ENCODE data around the gene GJD4.

Gene GJD4

DNA sequence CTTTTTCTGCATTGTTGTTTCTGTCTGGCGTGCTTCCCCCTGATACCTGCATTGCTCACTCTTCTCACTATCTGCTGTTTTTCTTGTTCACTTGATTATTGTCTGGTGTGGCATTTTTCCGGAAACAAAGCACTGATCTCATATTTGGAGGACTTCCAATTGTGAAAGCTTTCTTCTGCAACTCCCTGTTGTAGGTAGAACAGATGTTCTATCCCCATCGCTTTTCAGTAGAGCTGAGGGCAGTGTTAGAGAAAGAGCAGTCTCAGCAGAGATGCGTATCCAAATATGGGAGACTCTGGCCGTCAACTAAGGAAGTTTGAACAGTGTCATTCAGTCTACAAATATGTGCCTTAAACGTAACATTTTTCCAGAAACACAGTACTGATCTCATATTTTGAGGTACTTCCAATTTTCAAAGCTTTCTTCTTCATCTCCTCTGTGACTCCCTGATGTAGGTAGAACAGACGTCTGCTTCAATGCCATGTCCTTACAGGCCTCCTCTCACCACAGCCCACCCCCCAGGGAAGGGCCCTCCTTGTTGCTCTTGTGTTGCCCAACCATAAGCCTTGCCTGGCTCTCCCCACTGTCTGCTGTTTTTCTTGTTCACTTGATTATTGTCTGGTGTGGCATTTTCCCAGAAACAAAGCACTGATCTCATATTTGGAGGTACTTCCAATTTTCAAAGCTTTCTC is 27.1 kb upstream of the GJD4 start:
- Histone ChIP-seq H3K4me3 (no peak overlapping the region), H3K27ac (no peak overlapping the region)
- DNase-seq (ENCODE audit: low spot score) = no peak
- TF ChIP-seq, protein P1, sequence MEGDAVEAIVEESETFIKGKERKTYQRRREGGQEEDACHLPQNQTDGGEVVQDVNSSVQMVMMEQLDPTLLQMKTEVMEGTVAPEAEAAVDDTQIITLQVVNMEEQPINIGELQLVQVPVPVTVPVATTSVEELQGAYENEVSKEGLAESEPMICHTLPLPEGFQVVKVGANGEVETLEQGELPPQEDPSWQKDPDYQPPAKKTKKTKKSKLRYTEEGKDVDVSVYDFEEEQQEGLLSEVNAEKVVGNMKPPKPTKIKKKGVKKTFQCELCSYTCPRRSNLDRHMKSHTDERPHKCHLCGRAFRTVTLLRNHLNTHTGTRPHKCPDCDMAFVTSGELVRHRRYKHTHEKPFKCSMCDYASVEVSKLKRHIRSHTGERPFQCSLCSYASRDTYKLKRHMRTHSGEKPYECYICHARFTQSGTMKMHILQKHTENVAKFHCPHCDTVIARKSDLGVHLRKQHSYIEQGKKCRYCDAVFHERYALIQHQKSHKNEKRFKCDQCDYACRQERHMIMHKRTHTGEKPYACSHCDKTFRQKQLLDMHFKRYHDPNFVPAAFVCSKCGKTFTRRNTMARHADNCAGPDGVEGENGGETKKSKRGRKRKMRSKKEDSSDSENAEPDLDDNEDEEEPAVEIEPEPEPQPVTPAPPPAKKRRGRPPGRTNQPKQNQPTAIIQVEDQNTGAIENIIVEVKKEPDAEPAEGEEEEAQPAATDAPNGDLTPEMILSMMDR (IDR thresholded peaks at IDR 0.05) = no peak

DNA sequence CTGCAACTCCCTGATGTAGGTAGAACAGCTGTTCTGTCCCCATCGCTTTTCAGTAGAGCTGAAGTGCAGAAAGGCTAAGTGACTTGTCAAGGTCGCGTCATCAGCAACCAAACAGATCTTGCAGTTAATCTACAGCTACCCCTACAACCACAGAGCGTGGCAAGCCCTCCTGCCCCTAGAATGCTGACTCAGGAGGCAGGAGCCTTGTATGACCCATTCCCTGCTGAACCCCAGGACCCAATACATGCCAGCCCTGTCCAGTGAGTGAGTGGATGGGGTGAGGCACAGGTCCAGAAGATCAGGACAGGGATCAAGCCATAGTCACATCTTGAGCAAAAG is 26.6 kb upstream of the GJD4 start:
- DNase-seq (ENCODE audit: low spot score) = no peak
- Histone ChIP-seq H3K27ac (no peak overlapping the region), H3K4me3 (no peak overlapping the region)
- TF ChIP-seq, protein P1 (IDR thresholded peaks at IDR 0.05) = no peak

DNA sequence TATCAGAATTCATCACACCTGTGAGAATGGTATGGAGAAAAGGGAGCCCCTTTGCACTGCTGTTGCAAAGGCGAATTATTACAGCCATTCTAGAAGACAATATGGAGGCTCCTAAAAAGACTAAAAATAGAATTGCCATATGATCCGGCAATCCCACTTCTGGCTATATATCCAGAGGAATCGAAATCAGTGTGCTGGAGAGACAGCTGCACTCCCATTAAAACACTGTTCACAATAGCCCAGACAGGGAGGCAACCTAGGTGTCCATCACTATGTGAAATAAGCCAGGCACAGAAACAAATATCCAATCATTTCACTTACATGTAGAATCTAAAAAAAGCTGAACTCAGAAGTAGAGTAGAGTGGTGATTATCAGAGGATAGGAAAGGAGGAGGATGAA is 26.0 kb upstream of the GJD4 start:
- no peak for DNase-seq (ENCODE audit: low spot score)
- Histone ChIP-seq H3K27ac (no peak overlapping the region), H3K4me3 (no peak overlapping the region)
- TF ChIP-seq, protein P1 (IDR thresholded peaks at IDR 0.05) = no peak

DNA sequence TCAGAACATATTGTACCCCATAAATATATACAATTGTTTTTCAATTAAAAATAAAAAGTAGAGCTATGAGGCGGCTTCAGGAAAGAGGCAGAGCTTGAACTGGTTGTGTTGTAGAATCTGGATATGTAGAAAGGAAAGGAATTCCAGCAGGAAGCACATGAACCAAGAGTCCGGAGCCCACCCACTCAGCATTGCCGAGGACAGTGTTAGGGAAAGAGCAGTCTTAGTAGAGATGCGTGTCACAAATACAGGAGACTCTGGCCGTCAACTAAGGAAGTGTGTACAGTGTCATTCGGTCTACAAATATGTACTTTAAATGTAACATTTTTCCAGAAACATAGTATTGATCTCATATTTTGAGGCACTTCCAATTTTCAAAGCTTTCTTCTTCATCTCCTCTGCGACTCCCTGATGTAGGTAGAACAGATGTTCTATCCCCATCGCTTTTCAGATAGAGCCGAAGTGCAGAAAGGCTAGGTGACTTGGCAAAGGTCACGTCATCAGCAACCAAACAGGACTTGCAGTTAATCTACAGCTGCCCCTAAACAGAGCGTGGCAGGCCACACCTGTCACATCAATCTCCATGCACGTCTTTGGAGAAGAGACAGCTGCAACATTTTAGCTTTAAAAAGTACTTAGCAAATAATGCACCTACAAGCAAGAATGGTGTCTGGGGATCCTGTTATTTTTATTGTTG is 25.3 kb upstream of the GJD4 start:
- TF ChIP-seq, protein P1 (IDR thresholded peaks at IDR 0.05) = no peak
- no peak overlapping the region for H3K4me3 ChIP-seq
- DNase-seq (ENCODE audit: low spot score) = no peak
- no peak overlapping the region for H3K27ac ChIP-seq

DNA sequence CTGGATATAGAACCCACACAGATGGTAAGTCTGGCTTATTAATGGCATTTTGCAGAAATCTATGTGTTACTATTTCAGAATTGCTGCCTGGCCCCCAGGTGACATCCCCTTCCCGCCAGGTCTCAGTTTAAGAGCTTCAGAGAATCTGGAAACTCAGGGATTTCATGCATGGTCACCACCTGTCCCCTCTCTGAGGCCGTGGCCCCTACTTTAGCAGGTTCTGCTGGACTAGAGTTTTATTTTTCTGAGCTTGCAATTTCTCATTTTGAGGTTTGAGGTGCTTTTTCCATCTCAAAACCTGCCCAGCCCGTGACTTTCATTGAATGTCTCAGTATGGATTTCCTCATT is 24.7 kb upstream of the GJD4 start:
- DNase-seq (ENCODE audit: low spot score) = no peak
- Histone ChIP-seq H3K27ac (no peak overlapping the region), H3K4me3 (no peak overlapping the region)
- TF ChIP-seq, protein P1 (IDR thresholded peaks at IDR 0.05) = no peak

DNA sequence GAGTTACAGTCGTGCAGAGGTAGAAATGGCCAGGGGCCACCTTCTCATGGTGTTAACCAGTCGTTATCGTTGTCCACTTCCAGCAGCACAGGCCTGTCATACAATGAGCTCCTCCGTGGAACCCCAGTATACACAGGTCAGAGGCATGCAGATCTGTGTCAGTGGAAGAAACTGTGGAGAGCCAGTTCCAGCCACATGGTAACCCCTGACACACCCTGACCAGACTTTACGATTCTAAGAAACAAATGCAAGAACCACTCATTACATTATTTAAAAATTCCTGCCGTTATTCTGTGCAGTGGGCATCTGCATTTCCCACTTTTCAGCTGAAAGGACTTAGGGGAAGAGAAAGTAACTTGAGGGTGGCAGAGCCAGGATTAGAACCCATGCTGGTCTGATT is 23.5 kb upstream of the GJD4 start:
- Histone ChIP-seq H3K27ac (no peak overlapping the region), H3K4me3 (no peak overlapping the region)
- TF ChIP-seq, protein P1 (IDR thresholded peaks at IDR 0.05) = no peak
- no peak for DNase-seq (ENCODE audit: low spot score)

DNA sequence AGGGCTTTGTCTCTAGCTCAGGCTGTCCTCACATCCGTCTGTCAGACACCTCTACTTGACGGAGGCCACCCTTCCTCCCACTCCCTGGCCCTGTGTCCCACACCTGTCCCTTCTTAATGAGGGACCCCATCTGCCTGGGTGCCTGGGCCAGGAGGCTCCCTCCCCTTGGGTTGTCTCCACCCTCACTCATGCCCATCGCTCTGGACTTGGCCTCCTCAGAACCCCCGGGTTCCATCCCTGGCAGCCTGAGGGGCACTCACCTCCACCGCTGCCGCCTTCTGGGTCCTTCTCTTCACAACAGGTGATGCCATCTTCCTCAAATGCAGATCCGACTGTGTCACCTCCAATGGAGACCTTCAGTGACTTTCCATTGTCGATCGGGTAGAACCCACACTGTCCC is 20.2 kb upstream of the GJD4 start:
- DNase-seq (ENCODE audit: low spot score) = no peak
- Histone ChIP-seq H3K27ac (no peak overlapping the region), H3K4me3 (no peak overlapping the region)
- TF ChIP-seq, protein P1 (IDR thresholded peaks at IDR 0.05) = no peak

Data from coronary artery (tissue), 2 donors.